GM18951 (cell line): ENCODE measurements around the gene SRPK2.
"Not testable (repeated sequence)": the region's sequence is repeated elsewhere in the genome, so short reads cannot be mapped to it uniquely, and the experiment has no call there.

Experiments
- POLR2A ChIP-seq: IDR thresholded peaks from 4 replicates; pipeline ENCODE4 v1.6.1; 2011; ENCODE audit warnings: mild to moderate bottlenecking; ENCODE audit not compliant: insufficient read length, insufficient read depth; ENCODE audit errors: extremely low read depth
- in situ Hi-C: fragments of 300-500 bp; cut with MboI; formaldehyde crosslinking; loops from one replicate; pipeline ENCODE4 v1.12.0; 2022; ENCODE audit warnings: low sequenced_read_pairs, mixed read lengths, inconsistent platforms; ENCODE audit not compliant: unreplicated experiment

The SRPK2 gene

GRCh38 chr7:105388356-105389087 is at the start of gene SRPK2:
TSS of gene SRPK2 (minus strand) at chr7:105388921.
- peak; percentile 65 for TF ChIP-seq POLR2A
- in situ Hi-C loops, result no loop called here

DNA sequence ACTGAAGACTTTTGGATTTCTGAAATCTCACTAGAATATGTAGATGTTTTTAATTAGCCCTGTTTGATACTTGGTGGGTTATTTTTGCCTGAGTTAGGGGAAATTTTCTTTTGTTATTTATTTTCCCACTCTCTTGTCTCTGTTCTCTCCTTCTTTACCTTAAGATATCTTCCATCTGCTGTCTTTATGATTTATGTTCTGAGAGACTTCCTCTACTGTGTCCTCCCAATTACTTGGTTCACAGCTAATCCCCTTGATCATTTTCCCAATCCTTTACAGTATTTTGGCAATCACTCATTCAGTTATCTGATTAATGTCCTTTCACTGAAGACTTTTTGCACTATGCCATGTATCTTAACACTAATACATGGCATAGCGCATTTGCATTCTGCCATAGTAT is 49.5 kb upstream of the SRPK2 start:
- TF ChIP-seq POLR2A, result no peak
- in situ Hi-C loops, result no loop called here

DNA sequence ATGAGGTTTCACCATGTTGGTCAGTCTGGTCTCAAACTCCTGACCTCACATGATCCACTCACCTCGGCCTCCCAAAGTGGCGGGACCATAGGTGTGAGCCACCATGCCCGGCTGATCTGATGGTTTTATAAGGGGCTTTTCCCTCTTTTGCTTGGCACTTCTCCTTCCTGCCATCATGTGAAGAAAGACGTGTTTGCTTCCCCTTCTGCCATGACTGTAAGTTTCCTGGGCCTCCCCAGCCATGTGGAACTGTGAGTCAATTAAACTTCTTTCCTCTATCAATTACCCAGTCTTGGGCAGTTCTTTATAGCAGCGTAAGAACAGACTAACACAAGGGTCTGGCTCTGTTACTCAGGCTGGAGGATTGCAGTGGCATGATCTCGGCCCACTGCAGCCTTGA is 48.6 kb upstream of the SRPK2 start:
- in situ Hi-C loops, result not testable (repeated sequence)

DNA sequence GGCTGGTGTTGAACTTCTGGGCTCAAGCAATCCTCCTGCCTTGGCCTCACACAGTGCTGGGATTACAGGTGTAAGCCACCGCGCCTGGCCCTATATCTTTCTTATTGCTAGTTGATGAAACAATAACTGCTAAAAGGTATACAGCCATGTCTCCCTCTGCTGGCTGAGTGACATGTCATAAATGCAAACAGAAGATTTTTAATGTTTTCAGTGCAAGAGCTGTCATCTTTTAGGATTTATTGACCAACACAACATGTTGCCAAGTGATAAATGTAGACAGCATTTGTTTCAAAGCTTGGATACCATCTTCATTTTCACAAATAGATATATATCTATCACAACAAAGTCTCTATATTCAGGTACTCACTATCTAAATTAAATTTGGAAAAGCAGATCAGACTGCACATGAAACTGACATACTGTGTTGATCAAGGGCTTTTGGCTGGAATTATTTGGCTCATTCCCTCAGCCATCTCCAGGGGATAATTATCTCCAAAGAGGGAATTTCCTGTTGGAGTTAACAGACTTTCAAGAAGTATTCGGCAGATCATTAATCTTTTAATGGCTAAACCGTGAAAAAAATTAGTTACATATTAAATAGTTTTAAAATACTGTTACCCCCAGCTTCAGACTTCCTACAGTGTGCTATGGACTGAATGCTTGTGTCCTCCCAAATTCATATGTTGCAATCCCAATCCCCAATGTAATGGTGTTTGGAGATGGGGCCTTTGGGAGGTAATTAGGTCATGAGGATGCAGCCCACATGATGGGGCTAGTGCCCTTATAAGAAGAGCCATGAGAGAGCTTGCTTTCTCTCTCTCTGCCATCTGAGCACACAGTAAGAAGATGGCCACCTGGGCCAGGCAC is 41.3 kb upstream of the SRPK2 start:
- in situ Hi-C loops, result no loop called here
- TF ChIP-seq POLR2A, result no peak

DNA sequence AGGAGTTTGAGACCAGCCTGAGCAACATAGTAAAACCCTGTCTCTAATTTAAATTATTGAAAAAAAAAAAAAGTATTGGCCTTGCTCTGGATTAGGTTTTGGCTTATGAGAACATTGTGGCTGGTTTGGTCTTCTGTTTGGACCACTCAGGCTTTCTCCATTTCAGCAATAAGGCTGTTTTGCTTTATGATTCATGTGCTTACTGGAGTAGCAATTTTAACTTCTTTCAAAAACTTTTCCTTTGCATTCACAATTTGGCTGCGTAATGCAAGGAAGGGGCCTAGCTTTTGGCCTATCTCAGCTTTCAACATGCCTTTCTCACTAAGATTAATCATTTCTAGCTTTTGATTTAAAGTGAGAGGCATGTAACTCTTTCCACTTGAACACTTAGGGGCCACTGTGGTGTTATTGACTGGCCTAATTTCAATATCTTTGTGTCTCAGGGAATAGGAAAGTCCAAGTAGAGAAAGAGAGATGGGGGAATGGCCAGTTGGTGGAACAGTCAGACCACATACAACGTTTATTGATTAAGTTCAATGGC is 38.0 kb upstream of the SRPK2 start:
- TF ChIP-seq POLR2A, result no peak
- in situ Hi-C loops, result no loop called here

- in situ Hi-C loops, result no loop called here
Observed at GRCh38 chr7:105423987-105424386, 35.3 kb upstream of the SRPK2 start.

GRCh38 chr7:105413887-105414437 is 25.2 kb upstream of the SRPK2 start:
- in situ Hi-C loops, result no loop called here
- TF ChIP-seq POLR2A, result no peak

More at GRCh38 chr7:105423987-105424386, 35.3 kb upstream of the SRPK2 start:
- TF ChIP-seq POLR2A, result no peak

DNA sequence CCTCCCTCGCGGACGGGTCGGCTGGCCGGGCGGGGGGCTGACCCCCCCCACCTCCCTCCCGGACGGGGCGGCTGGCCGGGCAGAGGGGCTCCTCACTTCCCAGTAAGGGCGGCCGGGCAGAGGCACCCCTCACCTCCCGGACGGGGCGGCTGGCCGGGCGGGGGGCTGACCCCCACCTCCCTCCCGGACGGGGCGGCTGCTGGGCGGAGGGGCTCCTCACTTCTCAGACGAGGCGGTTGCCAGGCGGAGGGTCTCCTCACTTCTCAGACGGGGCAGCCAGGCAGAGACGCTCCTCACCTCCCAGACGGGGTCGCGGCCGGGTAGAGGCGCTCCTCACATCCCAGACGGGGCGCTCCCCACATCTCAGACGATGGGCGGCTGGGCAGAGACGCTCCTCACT is 22.1 kb upstream of the SRPK2 start:
- in situ Hi-C loops, result not testable (repeated sequence)

DNA sequence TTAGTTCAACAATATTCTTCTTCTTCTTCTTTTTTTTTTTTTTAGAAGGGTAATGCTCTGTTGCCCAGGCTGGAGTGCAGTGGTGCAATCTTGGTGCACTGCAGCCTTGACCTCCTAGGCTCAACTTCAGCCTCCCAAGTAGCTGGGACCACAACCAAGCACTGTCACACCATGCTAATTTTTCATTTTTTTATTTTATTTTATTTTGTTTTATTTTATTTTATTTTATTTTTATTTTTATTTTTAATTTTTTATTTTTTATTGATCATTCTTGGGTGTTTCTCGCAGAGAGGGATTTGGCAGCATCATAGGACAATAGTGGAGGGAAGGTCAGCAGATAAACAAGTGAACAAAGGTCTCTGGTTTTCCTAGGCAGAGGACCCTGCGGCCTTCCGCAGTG is 21.1 kb upstream of the SRPK2 start:
- in situ Hi-C loops, result not testable (repeated sequence)

- in situ Hi-C loops, result no loop called here
- no peak for TF ChIP-seq POLR2A
Observed at GRCh38 chr7:105408791-105409410, 20.2 kb upstream of the SRPK2 start.

DNA sequence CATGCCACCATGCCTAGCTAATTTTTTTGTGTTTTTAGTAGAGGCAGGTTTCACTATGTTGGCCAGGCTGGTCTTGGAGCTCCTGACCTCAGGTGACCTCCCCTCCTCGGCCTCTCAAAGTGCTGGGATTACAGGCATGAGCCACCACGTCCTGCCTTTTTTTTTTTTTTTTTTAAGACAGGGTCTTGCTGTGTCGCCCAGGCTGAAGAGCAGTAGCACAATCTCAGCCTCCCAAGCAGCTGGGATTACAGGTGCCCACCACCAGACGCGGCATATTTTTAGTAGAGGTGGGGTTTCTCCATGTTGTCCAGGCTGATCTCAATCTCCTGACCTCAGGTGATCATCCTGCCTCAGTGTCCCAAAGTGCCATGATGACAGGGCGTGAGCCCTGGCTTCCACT is 14.4 kb upstream of the SRPK2 start:
- no peak for TF ChIP-seq POLR2A
- in situ Hi-C loops, result no loop called here

DNA sequence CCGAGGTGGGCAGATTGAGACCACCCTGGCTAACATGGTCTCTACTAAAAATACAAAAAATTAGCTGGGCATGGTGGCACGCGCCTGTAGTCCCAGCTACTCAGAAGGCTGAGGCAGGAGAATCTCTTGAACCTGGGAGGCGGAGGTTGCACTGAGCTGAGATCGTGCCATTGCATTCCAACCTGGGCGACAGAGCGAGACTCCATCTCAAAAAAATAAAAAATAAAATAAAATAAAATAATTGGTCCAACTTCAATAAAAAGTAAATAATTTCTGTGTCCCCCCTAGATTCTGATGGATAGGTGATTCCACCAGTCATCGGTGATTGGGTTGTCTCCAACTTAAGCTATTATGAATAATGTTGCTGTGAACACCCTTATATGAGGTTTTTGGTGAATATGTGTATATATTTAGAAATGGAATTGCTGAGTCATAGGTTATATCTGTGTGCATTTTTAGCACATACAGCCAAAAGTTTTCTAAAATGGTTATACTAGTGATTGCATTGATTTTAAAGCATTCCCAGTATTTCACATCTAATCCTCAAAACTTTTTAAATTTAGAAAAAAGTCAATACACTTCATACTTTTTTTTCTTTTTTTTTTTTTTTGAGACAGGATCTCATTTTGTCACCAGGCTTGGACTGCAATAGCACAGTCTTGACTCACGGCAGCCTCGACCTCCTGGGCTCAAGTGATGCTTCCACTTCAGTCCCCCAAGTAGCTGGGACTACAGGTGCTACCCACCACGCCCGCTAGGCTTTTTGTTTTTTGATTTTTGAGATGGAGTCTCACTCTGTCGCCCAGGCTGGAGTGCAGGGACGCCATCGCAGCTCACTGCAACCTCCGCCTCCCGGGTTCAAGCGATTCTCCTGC is 13.7 kb upstream of the SRPK2 start:
- no peak for TF ChIP-seq POLR2A
- in situ Hi-C loops, result no loop called here
